Measurements from ENCODE around the gene MSH3. TPM values are rescaled to one million over a fixed set of nuclear protein-coding genes. Genes with fewer than 3 reads are reported as not detected.

The MSH3 gene
- total and polyA plus RNA-seq, 12 donors: 2.6 to 15.1 (median 11.6) TPM

DNA sequence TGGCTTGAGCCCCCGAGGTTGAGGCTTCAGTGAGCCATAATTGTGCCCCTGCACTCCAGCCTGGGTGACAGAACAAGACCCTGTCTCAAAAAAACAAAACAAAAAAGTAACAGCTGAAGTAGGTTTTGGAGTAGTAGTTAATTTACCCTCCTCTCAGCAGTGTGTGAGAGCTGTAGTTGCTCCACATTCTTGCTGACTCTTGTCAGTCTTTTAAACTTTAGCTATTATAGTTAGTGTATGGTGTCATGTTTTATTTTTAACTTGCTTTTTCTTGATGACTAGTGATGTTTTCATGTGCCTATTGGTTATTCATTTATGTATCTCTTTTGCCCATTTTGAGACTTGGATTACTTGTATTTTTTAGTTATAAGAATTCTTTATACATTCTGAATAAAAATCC, 53.2 kb downstream of the MSH3 start:
- intact Hi-C loops (cut with DNase I): no loop called here
- H3K36me3 ChIP-seq: peaks cover 0 to 47% (median 0%) of the 10 kb centered on the region in 9 donors
- no peak for DNase-seq
- TF ChIP-seq, protein P1, sequence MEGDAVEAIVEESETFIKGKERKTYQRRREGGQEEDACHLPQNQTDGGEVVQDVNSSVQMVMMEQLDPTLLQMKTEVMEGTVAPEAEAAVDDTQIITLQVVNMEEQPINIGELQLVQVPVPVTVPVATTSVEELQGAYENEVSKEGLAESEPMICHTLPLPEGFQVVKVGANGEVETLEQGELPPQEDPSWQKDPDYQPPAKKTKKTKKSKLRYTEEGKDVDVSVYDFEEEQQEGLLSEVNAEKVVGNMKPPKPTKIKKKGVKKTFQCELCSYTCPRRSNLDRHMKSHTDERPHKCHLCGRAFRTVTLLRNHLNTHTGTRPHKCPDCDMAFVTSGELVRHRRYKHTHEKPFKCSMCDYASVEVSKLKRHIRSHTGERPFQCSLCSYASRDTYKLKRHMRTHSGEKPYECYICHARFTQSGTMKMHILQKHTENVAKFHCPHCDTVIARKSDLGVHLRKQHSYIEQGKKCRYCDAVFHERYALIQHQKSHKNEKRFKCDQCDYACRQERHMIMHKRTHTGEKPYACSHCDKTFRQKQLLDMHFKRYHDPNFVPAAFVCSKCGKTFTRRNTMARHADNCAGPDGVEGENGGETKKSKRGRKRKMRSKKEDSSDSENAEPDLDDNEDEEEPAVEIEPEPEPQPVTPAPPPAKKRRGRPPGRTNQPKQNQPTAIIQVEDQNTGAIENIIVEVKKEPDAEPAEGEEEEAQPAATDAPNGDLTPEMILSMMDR (IDR thresholded peaks at IDR 0.05): no peak
- no peaks in the 10 kb centered on the region for H3K9me3 ChIP-seq
- peaks cover 0 to 16% (median 0%) of the 10 kb centered on the region in 9 donors for H3K4me1 ChIP-seq
- ATAC-seq: peak in 7 of 8 donors; percentile 46 to 90 (median 75)
- H3K27me3 ChIP-seq: no peaks in the 10 kb centered on the region
- H3K27ac ChIP-seq: peak overlapping the region in 5 of 10 donors; percentile 1 to 58 (median 34)
- no peak overlapping the region for H3K4me3 ChIP-seq
- 87 to 91% methylated on average over 1 of the region's 1 CpG for WGBS, 2 donors

DNA sequence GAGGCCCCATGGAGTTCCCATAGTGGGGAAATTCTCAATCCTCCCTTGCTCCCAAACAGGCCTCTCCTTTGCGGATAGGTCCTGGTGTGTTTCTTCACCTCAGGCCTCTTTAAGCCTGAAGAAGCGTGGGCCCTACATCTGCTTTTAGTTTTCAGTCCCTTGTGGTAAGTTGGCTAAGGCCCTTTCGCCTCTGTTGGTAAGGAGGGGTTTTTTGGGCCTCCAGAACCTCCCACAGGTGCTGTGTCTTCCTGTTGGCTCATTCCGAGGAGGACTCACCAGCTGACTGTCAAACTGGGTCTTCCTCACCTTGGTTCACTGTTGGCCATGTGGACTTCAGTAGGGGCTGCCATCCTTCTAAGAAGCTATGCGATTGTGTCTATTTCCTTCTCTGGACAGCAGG, 56.8 kb downstream of the MSH3 start:
- Histone ChIP-seq H3K27me3 (no peaks in the 10 kb centered on the region), H3K9me3 (no peaks in the 10 kb centered on the region), H3K36me3 (peaks cover 0 to 47% (median 0%) of the 10 kb centered on the region in 9 donors), H3K4me1 (peaks cover 0 to 16% (median 0%) of the 10 kb centered on the region in 9 donors), H3K27ac (no peak overlapping the region), H3K4me3 (no peak overlapping the region)
- ATAC-seq (no peak), DNase-seq (no peak)
- TF ChIP-seq, protein P1 (IDR thresholded peaks at IDR 0.05): no peak
- intact Hi-C loops (cut with DNase I): no loop called here
- WGBS, 2 donors: 92 to 95% methylated on average over 5 of the region's 5 CpGs

DNA sequence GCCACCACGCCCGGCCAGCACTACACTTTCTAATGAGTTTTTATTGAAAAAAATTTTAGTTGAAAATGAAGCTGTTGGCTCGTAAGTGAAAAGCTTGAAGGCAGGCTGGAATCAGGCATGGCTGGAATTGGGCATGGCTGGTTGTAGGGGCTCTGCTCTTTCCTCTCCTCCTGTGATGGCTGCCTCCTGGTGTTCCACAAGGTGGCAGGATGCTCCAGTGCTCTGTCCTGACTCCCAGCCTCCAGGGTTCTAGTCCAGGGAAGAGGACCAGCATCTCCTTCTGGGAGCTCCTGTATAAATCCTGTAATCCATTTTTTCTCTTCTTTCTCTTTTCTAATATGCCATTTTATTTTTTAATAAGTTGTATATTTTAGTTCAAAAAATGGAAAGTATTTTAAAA, 57.5 kb downstream of the MSH3 start:
- DNase-seq (no peak), ATAC-seq (no peak)
- H3K4me1 ChIP-seq: peaks cover 0 to 15% (median 0%) of the 10 kb centered on the region in 9 donors
- no peak overlapping the region for H3K4me3 ChIP-seq
- H3K9me3 ChIP-seq: no peaks in the 10 kb centered on the region
- no peak overlapping the region for H3K27ac ChIP-seq
- TF ChIP-seq, protein P1 (IDR thresholded peaks at IDR 0.05): peak in 7 of 9 donors; percentile 14 to 45 (median 26)
- WGBS, 2 donors: 94 to 97% methylated on average over 3 of the region's 3 CpGs
- intact Hi-C loops (cut with DNase I): no loop called here
- no peaks in the 10 kb centered on the region for H3K27me3 ChIP-seq
- H3K36me3 ChIP-seq: peaks cover 0 to 52% (median 0%) of the 10 kb centered on the region in 9 donors

DNA sequence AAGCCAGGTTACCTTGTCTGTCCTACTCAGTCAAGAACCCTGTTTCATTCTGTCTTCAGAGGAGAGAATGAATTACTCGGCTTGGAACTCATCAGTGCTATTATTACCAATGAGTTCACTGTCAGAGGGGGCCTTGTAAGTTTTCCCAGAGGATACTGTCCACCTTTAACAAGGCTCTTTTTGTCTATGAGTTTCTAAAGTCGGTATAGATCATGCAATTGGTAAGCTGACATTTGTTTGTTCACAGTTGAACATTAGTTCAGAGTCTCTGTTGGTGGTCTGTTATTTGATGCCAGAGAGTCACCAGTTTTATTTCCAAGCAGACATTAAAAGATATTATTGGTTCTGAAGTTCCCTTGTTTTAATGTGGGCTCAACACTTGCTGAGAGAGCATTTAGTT, 58.5 kb downstream of the MSH3 start:
- Histone ChIP-seq H3K27me3 (no peaks in the 10 kb centered on the region), H3K9me3 (no peaks in the 10 kb centered on the region), H3K27ac (no peak overlapping the region), H3K36me3 (peaks cover 0 to 48% (median 0%) of the 10 kb centered on the region in 9 donors), H3K4me1 (peaks cover 0 to 7% (median 0%) of the 10 kb centered on the region in 9 donors), H3K4me3 (no peak overlapping the region)
- DNase-seq (no peak), ATAC-seq (no peak)
- TF ChIP-seq, protein P1 (IDR thresholded peaks at IDR 0.05): no peak
- intact Hi-C loops (cut with DNase I): no loop called here
- 91 to 93% methylated on average over 2 of the region's 2 CpGs for WGBS, 2 donors

Measured in heart right ventricle (tissue), 16 donors.